B cell (primary cell): ENCODE results near the gene PHC2.

Experiments used
- EZH2 ChIP-seq: IDR thresholded peaks from 2 replicates; pipeline ENCODE4 v1.6.1; 2012; ENCODE audit warnings: borderline replicate concordance, low read depth, mild to moderate bottlenecking, moderate library complexity, low read length; ENCODE audit not compliant: insufficient read depth, poor library complexity, severe bottlenecking
- TF ChIP-seq, protein P1 (sequence below): fragments of 200-600 bp; IDR thresholded peaks from one replicate; pipeline ENCODE4 v1.8.0; 2022; ENCODE audit warnings: antibody characterized with exemption, mild to moderate bottlenecking

DNA sequence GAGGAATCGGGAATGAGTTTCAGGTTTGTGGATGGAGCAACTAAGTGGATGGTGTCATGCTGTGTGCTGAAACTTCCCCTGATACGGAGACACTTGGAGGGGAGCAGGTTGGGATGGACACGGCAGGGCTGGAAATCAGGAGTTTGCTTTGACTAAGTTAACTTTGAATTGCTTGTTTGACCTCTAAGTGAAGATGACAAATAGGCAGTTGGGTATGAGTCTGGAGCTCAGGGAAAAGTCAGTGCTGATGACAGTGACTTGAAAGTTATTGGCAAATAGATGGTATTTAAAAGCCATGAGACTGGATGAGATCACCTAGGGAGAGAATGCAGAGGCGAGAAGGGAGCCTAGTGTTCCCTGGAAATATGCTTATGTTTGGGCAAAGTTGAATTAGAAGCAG lies 28.8 kb upstream of the PHC2 start:
- TF ChIP-seq, protein P1, sequence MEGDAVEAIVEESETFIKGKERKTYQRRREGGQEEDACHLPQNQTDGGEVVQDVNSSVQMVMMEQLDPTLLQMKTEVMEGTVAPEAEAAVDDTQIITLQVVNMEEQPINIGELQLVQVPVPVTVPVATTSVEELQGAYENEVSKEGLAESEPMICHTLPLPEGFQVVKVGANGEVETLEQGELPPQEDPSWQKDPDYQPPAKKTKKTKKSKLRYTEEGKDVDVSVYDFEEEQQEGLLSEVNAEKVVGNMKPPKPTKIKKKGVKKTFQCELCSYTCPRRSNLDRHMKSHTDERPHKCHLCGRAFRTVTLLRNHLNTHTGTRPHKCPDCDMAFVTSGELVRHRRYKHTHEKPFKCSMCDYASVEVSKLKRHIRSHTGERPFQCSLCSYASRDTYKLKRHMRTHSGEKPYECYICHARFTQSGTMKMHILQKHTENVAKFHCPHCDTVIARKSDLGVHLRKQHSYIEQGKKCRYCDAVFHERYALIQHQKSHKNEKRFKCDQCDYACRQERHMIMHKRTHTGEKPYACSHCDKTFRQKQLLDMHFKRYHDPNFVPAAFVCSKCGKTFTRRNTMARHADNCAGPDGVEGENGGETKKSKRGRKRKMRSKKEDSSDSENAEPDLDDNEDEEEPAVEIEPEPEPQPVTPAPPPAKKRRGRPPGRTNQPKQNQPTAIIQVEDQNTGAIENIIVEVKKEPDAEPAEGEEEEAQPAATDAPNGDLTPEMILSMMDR: no peak
- no peak for TF ChIP-seq EZH2
